8988T (cell line): ENCODE measurements around the gene UAP1L1.
"Not testable (repeated sequence)": the region's sequence is repeated elsewhere in the genome, so short reads cannot be mapped to it uniquely, and the experiment has no call there.

Experiments used
- DNase-seq: peaks from one replicate; pipeline ENCODE4 v3.0.0; 2011

Gene UAP1L1

GRCh38 chr9:137077010-137077747, at the start of gene UAP1L1:
Gene UAP1L1, plus strand, starts transcription at chr9:137077517. Its CDS starts 16 bp downstream, at chr9:137077533.
- DNase-seq, result peak; percentile 53

GRCh38 chr9:137028263-137029057, 48.9 kb upstream of the UAP1L1 start:
- peak; percentile 83 for DNase-seq

GRCh38 chr9:137029058-137029936, 48.0 kb upstream of the UAP1L1 start:
- DNase-seq, result peak; percentile 86

GRCh38 chr9:137030006-137030405, 47.3 kb upstream of the UAP1L1 start:
- no peak for DNase-seq

- no peak for DNase-seq
Measured at GRCh38 chr9:137030538-137031527, 46.5 kb upstream of the UAP1L1 start.

- no peak for DNase-seq
Measured at GRCh38 chr9:137031904-137032640, 45.2 kb upstream of the UAP1L1 start, which contains the start of gene FUT7. Gene FUT7, minus strand, starts transcription at chr9:137032088. Its CDS starts 97 bp downstream, at chr9:137031991.

- no peak for DNase-seq
Measured at GRCh38 chr9:137032858-137033257, 44.5 kb upstream of the UAP1L1 start.

- not testable (repeated sequence) for DNase-seq
Measured at GRCh38 chr9:137033481-137033880, 43.8 kb upstream of the UAP1L1 start.

GRCh38 chr9:137034039-137034708, 43.1 kb upstream of the UAP1L1 start:
- no peak for DNase-seq

- peak; percentile 97 for DNase-seq
Measured at GRCh38 chr9:137034709-137035506, 42.4 kb upstream of the UAP1L1 start.

GRCh38 chr9:137035507-137035834, 41.8 kb upstream of the UAP1L1 start:
- peak; percentile 55 for DNase-seq

- DNase-seq, result no peak
Measured at GRCh38 chr9:137035937-137036336, 41.4 kb upstream of the UAP1L1 start.

GRCh38 chr9:137037035-137037434, 40.3 kb upstream of the UAP1L1 start:
- DNase-seq, result no peak

GRCh38 chr9:137037483-137037882, 39.8 kb upstream of the UAP1L1 start:
- DNase-seq, result no peak

- no peak for DNase-seq
Measured at GRCh38 chr9:137038916-137039315, 38.4 kb upstream of the UAP1L1 start.

GRCh38 chr9:137039611-137040366, 37.5 kb upstream of the UAP1L1 start:
- no peak for DNase-seq

- DNase-seq, result peak; percentile 33
Measured at GRCh38 chr9:137040568-137040967, 36.7 kb upstream of the UAP1L1 start.

GRCh38 chr9:137041124-137041523, 36.2 kb upstream of the UAP1L1 start:
- DNase-seq, result peak; percentile 43
